Measurements from ENCODE around the gene OSBPL5.
"Not testable (repeated sequence)": the region's sequence is repeated elsewhere in the genome, so short reads cannot be mapped to it uniquely, and the experiment has no call there.

Gene OSBPL5

DNA sequence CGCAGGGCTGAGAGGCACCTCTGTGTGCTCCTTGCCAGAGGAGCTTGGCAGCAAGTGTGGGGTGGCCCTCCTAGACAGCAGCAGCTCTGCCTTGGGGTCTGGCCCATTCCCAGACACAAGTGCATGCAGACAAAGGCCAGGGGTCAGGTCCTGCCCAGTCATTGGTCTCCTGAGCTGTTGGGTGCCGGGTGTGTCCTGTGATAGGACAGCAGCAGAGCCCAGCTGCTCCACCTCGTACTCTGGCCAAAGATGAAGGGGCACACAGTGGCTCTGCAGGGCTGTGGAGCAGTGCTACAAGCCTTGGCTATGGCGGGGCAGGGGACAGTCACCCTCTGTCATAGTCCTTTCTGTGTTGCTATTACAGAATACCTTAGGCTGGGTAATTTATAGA, 17.3 kb upstream of the OSBPL5 start:
- no peak for DNase-seq (ENCODE audit: low spot score)
- FAIRE-seq = no peak

DNA sequence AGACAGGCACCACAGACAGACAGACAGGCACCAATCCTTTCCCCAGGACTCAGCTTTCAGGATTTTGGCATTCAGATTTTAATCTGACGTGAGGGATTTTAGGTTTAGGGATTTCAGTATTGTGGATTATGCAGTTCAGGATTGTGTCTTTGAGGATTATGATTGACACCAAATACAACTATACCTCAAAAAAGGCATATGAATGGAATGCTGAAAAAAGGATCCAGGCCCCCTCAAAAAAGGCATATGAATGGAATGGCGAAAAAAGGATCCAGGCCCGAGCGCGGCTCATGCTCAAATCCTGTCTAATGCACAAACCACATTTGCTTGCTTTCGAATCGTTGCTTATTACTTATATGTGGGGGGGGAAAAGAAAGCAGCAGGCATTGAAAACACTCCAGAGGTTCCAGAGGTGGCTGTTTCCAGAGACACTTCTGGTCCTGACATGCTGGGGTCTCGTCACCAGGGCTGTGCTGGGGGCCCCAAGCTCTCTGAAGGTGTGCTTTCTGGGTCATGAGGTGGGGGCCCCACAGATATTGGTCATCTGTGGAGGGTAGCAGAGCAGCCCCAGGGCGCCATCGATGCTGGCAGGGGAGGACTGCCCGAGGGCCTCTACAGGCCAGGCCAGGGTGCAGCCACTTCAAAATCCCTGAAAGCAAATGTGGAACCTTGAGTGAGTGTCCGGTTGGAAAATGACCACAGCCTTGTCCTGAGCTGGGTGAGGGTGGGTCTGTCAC, 16.8 kb upstream of the OSBPL5 start:
- no peak for FAIRE-seq
- no peak for DNase-seq (ENCODE audit: low spot score)

DNA sequence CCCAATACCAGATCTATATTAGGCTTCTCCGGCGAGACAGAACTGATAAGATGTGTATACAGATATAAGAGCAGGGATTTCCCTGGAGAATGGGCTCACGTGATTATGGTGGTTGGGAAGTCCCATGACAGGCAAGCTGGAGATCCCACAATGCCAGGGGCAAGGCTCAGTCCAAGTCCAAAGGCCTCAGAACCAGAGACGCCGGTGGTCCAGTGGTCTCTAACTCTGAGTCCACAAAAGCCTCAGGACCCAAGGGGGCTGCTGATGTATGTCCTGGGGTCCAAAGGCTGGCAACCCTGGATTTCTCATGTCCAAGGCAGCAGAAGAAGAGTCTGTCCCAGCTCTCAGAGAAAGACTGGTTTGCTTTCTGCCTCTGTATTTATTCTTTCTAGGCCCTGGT, 15.8 kb upstream of the OSBPL5 start:
- FAIRE-seq = no peak
- no peak for DNase-seq (ENCODE audit: low spot score)

DNA sequence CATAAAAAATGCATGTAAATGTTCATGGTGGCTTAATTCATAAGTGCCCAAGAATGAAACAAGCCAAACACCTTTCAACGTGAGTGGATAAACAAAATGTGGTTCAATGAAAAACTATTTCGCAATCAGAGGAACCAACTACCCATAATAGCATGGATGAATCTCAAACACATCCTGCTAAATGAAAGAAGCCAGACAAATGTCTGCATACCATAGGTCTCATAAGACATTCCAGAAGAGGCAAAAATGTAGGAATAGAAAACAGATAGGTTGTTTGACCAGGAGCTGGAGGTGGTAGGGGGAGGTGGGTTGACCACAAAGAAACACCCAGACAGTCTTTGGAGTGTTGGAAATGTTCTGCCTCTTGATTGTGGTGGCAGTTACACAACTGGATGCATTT, 13.2 kb upstream of the OSBPL5 start:
- DNase-seq (ENCODE audit: low spot score) (no peak), FAIRE-seq (peak; percentile 48)

DNA sequence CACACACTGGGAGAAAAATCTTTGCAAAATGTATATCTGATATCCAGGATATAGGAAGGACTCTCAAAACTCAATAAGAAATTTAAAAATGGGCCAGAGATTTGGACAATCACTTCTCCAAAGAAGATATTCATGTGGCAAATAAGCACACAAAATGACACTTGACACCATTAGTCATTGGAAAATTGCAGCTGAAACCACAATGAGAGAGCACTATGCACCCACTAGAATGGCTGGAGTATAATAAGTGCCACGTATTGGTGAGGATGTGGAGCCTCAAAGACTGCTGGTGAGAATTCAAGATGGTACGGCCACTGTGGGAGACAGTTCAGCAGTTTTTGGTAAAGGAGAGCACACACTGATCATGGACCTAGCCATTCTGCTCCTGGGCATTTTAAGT, 12.8 kb upstream of the OSBPL5 start:
- no peak for FAIRE-seq
- no peak for DNase-seq (ENCODE audit: low spot score)

DNA sequence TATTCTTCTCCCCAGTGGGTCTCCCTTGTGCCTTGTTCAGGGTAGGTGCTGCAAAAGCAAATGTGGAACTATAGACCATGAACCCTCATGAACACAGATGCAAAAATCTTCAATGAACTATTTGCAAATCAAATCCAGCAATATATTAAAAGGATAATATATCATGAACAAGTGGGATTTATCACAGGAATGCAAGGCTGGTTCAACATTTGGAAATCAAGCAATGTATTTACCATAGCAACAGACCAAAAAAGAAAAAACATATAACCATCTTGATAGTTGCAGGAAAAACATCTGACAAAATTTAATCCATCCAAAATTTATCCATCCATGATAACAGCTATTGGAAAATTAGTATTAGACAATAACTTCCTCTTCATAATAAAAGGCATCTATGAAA, 11.4 kb upstream of the OSBPL5 start:
- FAIRE-seq (no peak), DNase-seq (ENCODE audit: low spot score) (no peak)

DNA sequence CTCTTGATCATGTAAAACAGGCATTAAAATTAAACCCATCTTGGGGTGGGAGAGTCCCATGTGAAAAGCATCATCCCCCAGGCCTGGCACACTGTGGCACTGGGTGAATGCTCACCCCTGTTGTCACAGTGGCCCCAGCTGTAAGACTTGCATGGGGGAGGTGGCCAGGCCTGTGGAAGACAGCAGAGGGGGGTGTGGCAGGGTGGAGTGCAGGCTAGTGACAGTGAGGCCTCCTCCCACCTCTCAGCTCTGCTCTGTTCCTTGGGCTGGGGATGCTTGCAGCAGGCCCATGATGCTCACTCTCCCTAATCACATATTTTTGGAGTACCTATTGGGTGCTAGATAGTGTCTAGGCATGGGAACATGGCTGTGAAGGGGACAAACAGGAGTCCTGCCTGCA, 10.1 kb upstream of the OSBPL5 start:
- no peak for FAIRE-seq

DNA sequence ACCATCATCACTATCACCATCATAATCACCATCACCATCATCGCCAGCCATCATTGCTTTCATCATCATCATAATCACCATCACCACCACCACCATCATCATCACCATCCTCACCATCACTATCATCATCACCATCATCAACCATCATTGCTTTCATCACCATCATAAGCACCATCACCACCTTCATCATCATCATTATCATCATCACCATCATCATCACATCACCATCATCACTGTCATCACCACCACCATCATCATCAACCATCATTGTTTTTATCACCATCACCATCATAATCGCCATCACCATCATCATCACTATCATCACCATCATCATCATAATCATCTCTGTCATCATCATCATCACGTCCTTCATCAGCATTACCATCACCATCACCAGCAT, 9.3 kb upstream of the OSBPL5 start:
- DNase-seq (ENCODE audit: low spot score) = no peak
- no peak for FAIRE-seq

More for the DNA sequence above, 10.1 kb upstream of the OSBPL5 start:
- DNase-seq (ENCODE audit: low spot score) = no peak

DNA sequence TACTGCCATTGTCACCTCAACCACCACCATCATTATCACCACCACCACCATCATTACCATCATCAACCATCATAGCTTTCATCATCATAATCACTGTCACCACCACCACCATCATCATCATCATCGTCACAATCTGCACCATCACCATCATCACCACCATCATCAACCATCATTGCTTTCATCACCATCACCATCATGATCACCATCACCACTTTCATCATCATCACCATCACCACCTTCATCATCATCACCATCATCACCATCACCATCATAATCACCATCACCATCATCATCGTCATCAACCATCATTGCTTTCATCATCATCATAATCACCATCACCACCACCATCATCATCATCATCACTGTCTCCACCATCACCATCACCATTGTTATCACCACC, 8.7 kb upstream of the OSBPL5 start:
- FAIRE-seq (peak; percentile 100), DNase-seq (ENCODE audit: low spot score) (no peak)

DNA sequence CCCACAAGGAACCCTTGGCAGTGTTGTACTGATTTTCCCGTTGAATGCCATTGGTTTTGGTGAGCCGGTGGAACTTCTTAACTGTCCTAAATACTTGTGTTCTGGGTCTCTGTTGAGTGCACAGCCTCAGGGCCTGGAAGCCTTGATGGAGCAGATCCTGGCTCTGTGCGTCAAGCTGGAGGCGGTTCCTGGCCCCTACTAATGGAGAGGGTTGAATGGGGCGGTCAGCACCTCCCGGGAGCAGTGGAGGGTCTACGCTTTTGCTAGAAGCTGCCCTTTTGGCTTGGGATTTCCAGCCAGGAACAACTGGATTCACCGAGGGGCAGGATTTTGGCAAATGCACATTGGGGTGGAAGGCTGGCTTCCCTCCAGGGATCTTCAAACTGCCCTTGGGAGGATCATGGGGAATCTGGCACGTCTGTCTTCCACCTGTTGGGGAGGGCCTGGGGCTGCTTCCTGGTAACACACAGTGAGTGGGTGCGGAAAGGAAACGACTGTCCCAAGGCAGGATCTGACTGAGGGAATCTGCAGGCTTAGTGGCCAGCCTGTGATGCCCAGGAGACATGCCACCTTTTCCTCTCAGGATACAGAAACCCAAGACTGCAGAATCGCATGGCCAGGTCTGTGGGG, 6.9 kb upstream of the OSBPL5 start:
- no peak for FAIRE-seq
- no peak for DNase-seq (ENCODE audit: low spot score)

DNA sequence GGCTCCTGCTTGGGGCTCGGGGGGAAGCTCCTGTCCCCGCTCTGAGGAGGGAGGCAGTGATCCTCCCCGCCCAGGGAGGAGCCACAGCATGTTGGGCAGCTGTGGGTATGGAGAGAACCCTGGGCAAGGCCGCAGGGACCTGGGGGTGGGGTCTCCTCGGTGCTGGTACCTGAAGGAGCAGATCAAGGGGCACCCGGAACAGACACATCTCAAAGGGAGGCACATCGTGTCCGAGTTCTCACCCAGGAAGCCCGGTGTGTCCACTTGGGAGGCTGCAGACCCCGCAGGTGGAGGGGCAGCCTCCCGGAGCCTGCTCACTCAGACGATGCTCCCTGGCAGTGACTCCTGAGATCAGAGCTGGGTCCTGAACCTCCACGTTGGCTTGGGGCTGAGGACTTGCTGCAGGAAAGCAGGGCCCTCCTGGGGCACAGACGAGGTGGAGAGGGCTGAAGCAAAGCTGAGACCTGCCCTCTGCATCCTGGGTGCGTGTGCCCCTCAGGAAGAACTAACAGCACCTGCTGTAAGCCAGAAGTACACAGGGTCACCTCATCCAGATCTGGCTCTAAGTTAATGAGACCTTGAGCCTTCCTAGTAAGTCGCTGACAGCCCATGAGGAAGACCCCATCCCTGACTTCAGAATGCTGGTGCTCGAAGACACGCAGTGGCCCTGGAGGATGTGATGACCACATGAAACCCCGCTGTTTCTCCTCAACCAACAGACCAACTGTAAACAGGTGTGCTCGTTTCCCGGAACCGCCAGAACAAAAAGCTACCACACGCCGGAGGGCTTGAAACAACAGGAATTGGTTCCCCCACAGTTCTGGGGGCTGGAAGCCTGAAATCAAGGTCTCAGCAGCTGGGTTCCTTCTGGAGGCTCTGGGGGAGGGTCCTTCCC, 5.9 kb upstream of the OSBPL5 start:
- no peak for DNase-seq (ENCODE audit: low spot score)
- FAIRE-seq = no peak

DNA sequence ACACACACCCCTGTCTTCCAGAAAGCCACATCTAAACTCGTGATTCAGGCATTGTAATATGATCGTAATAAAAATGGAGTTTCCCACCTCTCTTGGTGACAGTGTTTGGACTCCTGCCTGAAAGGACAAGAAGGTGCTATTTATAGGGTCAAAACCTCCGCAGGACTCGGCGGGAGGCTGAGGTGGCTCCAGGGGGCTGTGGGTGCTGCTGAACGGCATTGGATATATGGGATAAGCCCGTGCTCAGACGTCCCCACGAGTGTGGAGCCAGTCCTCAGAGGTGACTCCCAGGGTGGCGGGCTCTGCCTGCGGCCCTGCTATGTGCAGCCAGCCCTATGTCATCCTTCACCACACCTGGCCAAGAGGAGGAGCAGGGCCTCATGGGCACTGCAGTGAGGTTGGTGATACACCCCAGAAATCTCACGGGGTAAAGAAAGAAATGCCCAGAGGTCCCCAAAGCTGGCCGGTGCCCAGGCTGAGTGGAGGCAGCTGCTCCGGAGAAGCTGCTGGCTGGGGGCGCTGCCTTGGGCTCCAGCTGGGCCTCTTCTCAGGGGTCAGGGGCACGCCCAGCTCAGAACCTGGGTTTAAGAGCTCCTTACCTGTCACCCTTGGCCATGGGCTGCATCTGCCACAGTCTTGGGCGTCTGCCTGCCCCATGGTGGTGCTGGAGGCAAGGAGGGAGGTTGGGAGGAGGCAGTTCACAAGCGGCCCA, 5.1 kb upstream of the OSBPL5 start:
- FAIRE-seq = no peak
- no peak for DNase-seq (ENCODE audit: low spot score)

DNA sequence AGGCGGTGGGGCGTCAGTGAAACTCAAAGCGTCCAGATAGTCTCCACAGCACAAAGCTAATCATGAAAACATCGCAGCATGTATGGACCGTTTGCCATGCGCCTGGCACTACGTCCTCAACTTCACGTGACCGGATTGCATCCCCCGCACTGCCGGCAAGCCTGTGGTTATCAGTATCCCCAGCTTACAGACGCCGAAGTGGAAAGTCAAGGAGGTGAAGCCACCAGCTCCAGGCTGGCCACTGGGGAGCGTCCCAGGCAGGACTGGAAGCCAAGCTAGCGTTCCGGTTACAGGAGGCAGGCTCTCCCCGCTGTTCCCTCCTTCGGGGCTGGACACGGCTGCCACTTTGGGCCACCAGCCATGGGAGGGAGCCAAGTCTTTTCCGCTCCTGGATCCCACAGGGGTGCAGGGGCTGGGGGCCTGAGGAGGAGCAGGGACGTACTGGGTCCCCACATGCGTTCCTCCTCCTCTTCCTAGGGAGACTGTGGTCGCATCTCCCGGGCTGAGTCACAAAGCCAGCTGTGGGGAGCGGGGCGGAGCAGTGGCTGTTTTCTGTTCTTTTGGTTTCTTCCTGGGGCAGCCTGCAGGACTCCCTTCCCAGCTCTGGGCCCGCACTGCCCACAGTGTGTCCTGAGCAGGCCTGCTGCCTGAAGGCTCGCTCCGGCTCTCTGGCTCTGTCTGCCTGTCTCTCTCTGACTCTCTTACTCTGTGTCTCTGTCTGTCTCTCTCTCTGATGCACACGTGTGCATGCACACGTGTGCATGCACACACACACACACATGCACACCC, 4.3 kb upstream of the OSBPL5 start:
- DNase-seq (ENCODE audit: low spot score) (peak; percentile 78), FAIRE-seq (no peak)

DNA sequence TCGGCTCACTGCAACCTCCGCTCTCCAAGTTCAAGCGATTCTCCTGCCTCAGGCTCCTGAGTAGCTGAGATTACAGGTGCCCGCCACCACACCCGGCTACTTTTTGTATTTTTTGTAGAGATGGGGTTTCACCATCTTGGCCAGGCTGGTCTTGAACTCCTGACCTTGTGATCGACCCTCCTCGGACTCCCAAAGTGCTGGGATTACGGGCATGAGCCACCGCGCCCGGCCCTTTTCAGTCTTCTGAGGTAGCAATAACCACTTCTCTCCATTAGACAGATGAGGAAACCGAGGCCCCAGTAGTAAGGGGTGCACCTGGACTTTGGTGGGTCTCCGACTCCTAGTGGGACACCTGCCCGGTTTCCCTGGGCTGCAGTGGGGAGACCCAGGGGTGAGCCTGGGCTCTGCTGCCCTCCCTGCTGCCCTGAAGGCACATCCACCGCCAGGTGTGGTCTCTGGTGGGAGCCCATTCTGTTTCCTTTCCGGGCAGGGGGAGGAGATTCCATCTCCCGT, 3.7 kb upstream of the OSBPL5 start:
- FAIRE-seq; DNase-seq (ENCODE audit: low spot score): not testable (repeated sequence)

DNA sequence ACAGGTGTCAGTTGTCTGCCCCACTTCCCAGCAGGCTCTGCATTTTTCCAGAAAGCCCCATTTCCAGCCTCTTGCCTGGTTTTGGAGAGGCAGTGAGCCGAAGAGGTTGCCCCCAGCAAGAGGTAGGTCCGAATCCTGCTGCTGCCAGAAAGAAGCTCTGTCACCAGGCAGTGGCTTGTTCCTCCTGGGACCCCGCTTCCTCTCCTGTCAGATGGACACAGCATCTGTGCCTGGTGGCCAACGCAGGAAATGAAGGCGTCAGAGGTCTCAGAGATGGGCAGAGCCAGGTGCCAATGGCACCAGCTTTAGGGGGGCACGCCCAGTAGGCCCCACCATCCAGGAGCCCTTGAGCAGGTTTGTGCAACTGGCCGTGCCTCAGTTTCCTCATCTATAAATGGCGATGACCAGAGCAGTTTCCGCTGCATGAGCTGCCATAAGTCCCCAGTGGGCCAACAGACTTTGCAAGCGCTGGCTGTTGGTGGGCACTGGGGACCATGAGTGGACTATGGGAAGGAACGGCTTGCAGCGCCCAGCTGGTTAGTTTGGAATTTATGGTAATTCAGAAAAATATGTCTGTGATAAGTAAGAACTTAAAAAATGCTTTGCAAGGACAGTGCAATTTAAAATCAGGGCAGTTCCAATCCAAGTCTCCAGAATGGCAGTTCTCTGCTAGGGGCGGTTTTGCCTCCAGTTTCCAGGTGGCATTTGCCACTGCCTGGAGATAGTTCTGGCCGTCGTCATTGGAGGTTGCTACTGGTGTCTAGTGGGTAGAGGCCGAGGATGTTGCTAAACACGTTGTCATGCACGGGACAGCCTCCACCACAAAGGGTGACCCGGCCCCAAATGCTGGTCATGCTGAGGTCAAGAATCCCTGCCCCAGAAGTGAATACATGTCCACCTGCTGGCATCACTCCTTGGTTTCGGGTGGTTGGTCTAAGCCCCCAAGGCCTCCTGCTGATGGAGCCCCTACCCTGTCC, 2.3 kb upstream of the OSBPL5 start:
- no peak for FAIRE-seq

DNA sequence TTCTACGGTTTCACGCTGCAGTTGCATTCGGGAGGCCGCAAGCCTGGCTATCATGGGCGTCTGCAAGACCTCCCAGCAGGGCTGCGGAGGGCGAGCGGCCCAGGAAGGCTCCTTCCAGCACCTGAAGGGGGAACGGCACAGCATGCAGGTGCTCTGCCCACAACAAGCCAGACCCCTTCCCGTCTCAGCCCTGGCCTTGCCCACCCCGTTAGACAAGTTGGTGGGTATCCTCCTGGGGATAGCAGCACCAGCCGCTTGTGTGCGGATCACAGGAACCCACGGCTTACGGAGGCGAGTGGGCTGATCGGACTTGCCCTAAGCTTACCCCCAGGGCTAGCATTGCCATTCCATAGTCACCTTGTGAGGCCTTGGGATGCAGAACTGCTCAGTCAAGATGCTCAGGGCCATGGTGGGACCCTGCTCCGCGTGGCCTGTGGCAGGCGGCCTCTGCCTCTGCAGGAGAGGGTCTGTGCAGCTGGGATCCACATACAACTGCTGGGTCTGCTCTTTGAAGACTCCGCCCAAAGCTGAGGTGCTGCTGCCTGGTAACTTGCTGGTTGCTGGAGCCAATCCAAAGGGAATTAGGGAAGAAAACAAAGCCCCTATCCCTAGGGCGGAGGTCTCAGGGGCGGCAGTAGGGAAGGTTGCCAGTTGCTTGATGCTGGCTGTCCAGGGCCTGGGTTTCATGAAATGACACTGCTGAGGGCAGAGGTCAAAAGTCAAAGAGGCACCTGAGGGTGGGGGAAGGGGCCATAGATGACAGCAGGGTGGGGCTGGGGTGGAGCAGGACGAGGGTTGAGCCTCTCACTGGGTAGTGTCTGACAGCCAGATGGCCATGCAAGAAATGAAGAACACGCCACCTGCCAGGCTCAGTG, 1.4 kb upstream of the OSBPL5 start:
- no peak for DNase-seq (ENCODE audit: low spot score)
- FAIRE-seq = no peak

More for the DNA sequence above, 2.3 kb upstream of the OSBPL5 start:
- DNase-seq (ENCODE audit: low spot score) = no peak

DNA sequence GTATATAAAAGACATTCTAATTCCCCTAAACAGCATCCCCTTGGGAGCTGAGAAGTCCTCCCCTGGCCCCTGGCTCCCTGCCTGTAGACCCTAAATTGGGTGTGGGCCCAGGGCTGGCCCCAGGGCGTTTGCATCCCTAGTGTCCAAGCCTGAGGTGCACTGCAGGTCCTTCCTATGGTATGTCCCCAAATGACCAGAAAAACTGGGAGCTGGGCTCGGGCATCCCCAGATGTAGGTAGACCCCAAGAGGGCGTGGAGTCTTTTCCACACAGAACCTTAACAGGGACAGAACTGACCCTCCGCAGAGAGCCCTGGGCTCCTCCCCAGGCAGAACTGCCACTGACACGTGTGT, 782 bp upstream of the OSBPL5 start:
- FAIRE-seq (no peak), DNase-seq (ENCODE audit: low spot score) (no peak)

DNA sequence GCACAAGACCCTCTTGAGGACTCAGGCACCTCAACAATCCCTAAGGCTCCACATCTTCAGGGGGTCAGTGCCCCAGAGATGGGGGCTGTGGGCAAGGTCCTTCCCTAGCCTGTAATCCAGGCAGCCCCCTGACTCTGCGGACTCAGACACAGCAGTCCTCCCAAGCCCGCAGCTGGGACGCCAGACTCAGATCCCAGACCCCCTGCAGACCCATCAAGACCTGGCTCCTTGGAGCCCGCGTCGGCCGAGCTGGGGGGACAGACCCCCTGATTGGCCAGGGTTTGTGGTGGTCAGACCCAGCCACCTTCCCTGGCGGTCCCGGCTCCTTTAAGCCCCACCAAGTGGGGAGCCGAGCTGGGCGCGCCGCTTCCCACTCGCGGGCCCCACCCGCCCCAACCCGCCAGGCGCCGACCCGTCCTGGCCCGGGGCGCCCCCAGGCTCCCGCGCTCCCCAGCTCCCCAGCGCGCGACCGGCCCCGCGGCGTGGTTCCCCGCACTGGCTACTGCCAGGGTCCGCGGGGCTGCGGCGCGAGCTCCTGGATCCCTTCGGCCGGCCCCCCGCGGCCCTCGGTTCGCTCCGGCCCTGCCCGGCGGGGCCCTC, 458 bp downstream of the OSBPL5 start:
- FAIRE-seq = no peak

More for the DNA sequence above, 458 bp downstream of the OSBPL5 start:
- DNase-seq (ENCODE audit: low spot score) = no peak
